NCI-H446 treated with DMSO at 0.1 percent for 48 hours (cell line): ENCODE results near the gene RBPJL.

Experiments used
- DNase-seq: peaks from one replicate; lab custom pipeline; 2025; lab: John Stamatoyannopoulos, UW

RBPJL gene

GRCh38 chr20:45362804-45363610 lies 56.4 kb downstream of the RBPJL start, which contains the start of gene SYS1:
Gene SYS1, plus strand, starts transcription at chr20:45363156. Its CDS starts 376 bp downstream, at chr20:45363532.
- DNase-seq, result peak; percentile 97

- DNase-seq, result no peak
These were observed 57.2 kb downstream of the RBPJL start for GRCh38 chr20:45363611-45364492.

- no peak for DNase-seq
These were observed 58.9 kb downstream of the RBPJL start for GRCh38 chr20:45365444-45365970.

GRCh38 chr20:45366192-45366591 lies 59.6 kb downstream of the RBPJL start:
- DNase-seq, result no peak

- DNase-seq, result no peak
These were observed 60.0 kb downstream of the RBPJL start for GRCh38 chr20:45366631-45367030.

- DNase-seq, result no peak
These were observed 60.5 kb downstream of the RBPJL start for GRCh38 chr20:45367126-45367525.
